T47D (cell line): ENCODE measurements around the gene MTG1.

ENCODE experiments used
- DNase-seq, 2 experiments: peaks; one replicate each; pipeline versions ENCODE4 v3.0.0 to v3.0.0-alpha.2; 2011 to 2012; ENCODE audit warnings: low read depth in 1 of 2, low spot score in 1 of 2
- JUND ChIP-seq: IDR thresholded peaks from 2 replicates; pipeline ENCODE4 v1.6.1; 2012; ENCODE audit warnings: low read depth
- in situ Hi-C: cut with HindIII; loops from 2 replicates; pipeline ENCODE4 v1.10.0; 2016; ENCODE audit warnings: low sequenced_read_pairs, low pct_unique_long_range_greater_than_20kb

The MTG1 gene

GRCh38 chr10:133388973-133389818 lies 4.8 kb upstream of the MTG1 start:
- no peak for DNase-seq
- in situ Hi-C loops: no loop called here
- no peak for TF ChIP-seq JUND

- DNase-seq: no peak
- in situ Hi-C loops: no loop called here
- no peak for TF ChIP-seq JUND
Observed at GRCh38 chr10:133390597-133391248, 3.2 kb upstream of the MTG1 start.

GRCh38 chr10:133391249-133391635 lies 2.7 kb upstream of the MTG1 start:
- no peak for DNase-seq
- in situ Hi-C loops: no loop called here
- no peak for TF ChIP-seq JUND

- in situ Hi-C loops: no loop called here
- no peak for DNase-seq
- no peak for TF ChIP-seq JUND
Observed at GRCh38 chr10:133391761-133392518, 2.0 kb upstream of the MTG1 start.

- in situ Hi-C loops: no loop called here
- TF ChIP-seq JUND: no peak
- DNase-seq: no peak
Observed at GRCh38 chr10:133393401-133394063, 425 bp upstream of the MTG1 start.

GRCh38 chr10:133394801-133395221 lies 854 bp downstream of the MTG1 start:
- in situ Hi-C loops: no loop called here
- DNase-seq: no peak
- no peak for TF ChIP-seq JUND

- in situ Hi-C loops: no loop called here
- DNase-seq: no peak
- TF ChIP-seq JUND: no peak
Observed at GRCh38 chr10:133396035-133396624, 2.2 kb downstream of the MTG1 start.

- in situ Hi-C loops: no loop called here
- no peak for DNase-seq
- TF ChIP-seq JUND: no peak
Observed at GRCh38 chr10:133397938-133398337, 4.0 kb downstream of the MTG1 start.

- no peak for DNase-seq
- in situ Hi-C loops: no loop called here
- TF ChIP-seq JUND: no peak
Observed at GRCh38 chr10:133399123-133399601, 5.2 kb downstream of the MTG1 start.

GRCh38 chr10:133400624-133401424 lies 6.9 kb downstream of the MTG1 start:
- DNase-seq: no peak
- no peak for TF ChIP-seq JUND
- in situ Hi-C loops: no loop called here

- no peak for TF ChIP-seq JUND
- DNase-seq: no peak
- in situ Hi-C loops: no loop called here
Observed at GRCh38 chr10:133401500-133401899, 7.5 kb downstream of the MTG1 start.
